GM18870 (cell line): ENCODE measurements around the gene EEF1AKMT4.

Experiments
- ATAC-seq: cut with Tn5 transposase; IDR thresholded peaks from one replicate; pipeline ENCODE4 v1.9.1; 2021; ENCODE audit warnings: moderate library complexity; ENCODE audit not compliant: unreplicated experiment

The EEF1AKMT4 gene

GRCh38 chr3:184249412-184250166 lies at the start of gene EEF1AKMT4:
TSS of gene EEF1AKMT4 (plus strand) at chr3:184249672. CDS start at chr3:184249695, 23 bp downstream.
- peak; percentile 79 for ATAC-seq

GRCh38 chr3:184200825-184201224 lies 48.6 kb upstream of the EEF1AKMT4 start:
- no peak for ATAC-seq

DNA sequence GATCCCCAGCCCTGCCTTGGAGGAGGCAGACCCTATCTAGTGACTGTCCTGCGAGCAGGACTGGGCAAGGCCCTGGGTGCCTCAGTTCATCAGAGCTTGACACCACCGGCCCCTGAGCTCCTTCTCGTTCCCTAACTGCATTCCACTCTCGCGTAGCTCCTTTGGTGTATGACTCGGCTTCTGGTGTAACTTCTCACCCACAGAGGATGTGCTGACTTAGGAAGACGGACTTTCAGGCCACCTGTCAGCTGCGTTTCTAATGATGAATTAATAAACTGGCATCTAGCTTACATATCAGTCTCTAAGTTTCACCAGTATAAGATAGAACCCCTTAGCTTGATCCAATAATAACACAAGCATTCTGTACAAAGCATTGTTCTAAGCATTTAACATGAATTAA lies 45.9 kb upstream of the EEF1AKMT4 start:
- no peak for ATAC-seq

- no peak for ATAC-seq
Observed at GRCh38 chr3:184209146-184209923, 40.1 kb upstream of the EEF1AKMT4 start.

GRCh38 chr3:184211297-184211696 lies 38.2 kb upstream of the EEF1AKMT4 start:
- ATAC-seq: no peak

DNA sequence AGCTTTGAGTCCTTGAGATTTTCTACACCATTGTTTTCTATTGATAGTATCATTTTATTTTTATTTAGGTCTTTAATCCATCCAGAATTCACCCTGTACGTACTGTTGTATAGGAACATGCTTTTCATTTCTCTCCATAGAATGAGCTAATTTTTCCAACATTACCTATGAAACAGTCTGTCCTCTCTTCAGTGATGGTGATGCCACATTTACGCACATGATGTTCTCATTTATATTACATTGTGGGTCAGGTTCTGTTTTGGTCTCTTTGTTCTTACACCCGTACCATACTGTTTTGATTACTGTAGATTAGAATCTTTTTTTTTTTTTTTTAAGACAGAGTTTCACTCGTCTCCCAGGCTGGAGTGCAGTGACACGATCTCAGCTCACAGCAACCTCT lies 37.8 kb upstream of the EEF1AKMT4 start:
- no peak for ATAC-seq

DNA sequence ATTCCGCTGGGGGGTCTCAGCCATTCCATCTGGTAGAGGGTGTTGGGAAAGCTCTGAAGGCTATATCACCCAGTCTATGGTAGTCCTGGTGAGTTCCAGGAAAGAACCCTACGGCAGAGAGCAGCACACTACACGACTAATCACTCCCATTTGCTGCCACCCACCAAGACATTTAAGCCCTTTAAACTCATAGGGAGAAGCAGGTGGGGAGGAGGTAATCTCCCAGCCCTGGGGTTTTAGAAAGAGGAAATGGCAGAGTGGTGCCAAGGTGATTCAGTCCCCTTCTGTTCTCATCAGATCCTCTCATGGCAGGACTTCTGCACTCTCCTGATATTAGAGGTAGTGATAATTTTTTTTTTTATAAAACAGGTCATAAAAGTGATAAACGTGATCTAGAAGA lies 30.7 kb upstream of the EEF1AKMT4 start:
- no peak for ATAC-seq

DNA sequence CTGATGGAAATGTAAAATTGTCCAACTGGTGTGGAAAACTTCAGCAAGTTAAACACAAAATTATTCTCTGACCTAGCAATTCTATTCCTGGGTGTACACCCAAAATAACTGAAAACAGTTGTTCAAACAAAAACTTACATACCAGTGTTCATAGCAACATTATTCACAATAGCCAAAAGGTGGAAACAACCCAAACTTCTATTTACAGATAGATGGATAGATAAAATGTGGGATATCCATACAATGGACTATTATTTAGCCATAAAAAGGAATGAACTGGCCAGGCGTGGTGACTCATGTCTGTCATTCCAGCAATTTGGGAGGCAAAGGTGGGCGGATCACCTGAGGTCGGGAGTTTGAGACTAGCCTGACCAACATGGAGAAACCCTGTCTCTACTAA lies 27.0 kb upstream of the EEF1AKMT4 start:
- ATAC-seq: no peak

- ATAC-seq: no peak
Observed at GRCh38 chr3:184223946-184224345, 25.5 kb upstream of the EEF1AKMT4 start.

DNA sequence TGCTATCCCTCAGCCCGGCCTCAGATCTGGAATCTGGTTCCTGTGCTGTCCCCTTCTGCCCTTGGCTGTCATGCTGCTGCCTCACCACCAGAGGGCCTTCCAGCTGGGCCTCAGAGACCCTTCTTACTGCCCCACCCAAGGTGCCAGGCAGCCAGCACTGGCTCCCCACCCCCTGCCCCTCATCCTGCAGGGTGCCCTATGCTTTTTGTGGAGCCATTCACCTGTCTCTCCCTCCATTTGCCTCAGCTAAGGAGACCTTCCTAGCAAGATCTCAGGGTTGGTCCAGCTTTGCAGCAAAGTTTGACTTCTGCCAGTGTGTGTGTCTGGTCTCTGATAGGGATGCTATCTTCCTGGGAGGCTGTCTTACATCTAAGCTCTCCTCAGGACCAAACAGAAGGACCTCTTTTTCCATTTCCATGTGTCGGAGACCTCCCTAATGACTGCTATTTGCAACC lies 22.0 kb upstream of the EEF1AKMT4 start:
- no peak for ATAC-seq

DNA sequence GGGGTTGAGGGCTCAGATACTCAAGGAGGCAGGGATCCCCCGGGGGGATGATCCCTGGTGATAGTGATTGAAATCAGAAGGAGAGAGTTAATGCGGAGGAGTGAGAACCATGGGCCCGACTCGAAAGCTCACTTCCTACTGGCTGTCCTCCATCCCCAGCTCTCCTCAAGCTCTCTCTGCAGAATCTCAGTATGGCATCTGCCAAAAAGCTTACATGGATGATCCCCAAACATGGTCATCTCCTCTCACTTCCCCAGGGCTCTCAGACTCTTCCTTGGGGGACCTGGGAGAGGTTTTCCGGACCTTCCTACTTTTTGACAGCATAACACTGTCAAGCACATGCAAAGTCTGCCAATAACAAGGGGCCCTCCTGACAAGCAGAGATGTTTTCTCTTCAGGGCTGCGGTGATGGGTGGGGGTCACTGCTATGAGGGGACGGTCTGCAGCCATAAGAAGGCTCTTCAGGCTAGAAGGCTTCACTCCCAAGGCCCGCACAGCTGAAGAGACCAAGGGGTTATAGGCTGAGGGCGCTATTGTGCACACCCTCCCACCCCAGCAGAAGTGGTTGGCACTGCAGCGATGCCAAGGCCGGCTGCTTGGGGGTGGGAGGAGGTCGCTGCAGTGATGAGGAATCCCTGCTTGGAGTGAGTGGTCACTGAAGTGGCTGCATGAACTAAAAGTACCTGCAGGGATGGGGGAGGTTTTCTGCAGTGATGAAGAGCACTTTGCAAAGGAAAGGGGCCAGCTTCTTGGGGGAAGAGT lies 20.9 kb upstream of the EEF1AKMT4 start:
- ATAC-seq: no peak

DNA sequence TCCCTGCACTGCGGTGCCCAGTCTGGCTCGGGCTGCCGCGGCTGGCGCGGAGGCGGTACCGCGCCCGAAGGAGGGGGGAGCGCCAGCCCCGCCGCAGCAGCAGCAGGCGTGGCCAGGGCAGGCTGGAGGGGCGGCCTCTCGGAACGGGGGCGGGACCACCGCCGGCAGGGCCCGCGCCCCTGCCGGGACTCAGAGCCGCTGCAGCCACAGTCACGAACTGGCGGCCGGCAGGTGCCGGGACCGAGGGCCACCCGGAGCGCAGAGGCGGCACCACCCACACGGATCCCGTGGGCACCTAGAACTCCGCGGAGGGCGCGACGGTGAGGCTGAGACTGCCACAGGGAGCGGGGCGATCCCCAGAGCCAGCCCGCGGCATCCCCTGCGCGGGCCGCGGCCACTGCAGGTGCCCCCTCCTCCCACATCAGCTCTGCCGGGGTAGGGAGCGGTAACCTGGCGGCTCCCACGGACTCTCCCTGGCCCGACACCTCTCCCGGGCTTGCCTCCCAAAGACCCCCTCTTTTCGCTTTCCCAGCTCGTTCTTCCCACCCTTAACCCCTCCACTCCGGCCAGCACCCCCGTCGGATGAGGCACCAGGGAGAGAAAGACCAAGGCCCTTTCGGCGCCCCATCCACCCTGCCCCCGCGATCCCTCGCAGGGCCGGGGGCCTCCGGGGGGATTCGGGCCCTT lies 19.9 kb upstream of the EEF1AKMT4 start, which contains the start of gene VWA5B2:
Gene VWA5B2, plus strand, starts transcription at position 192 of the 687 bp plus-strand sequence. CDS start 944 bp downstream, outside the sequence.
- ATAC-seq: no peak

DNA sequence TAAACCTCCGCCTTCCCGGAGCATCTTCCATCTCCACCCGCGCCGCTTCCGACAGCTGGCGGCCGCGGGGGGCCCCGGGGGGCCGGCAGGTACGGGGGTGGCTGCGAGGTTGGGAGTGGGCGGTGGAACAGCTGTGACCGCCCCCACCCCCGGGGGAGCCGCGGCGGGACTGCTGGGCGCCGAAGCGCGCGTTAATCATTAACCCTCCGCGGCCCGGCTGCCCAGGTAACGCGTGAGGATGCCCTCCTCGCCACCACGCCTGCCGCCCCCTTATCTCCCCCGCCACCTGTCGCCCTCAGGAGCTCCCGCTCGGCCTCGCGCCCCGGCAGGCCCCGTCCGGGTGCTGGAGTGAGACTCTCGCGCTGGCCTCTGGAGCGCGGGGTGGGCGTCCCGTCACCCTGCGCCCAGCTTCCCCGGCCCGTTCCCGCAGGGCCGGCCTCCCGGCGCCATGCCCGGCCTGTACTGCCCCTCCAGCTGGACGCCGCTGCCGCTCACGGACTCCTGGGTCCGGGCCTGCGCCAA lies 19.3 kb upstream of the EEF1AKMT4 start:
- ATAC-seq: no peak

GRCh38 chr3:184230603-184231528 lies 18.6 kb upstream of the EEF1AKMT4 start:
- no peak for ATAC-seq

- no peak for ATAC-seq
Observed at GRCh38 chr3:184231671-184232070, 17.8 kb upstream of the EEF1AKMT4 start.

- ATAC-seq: no peak
Observed at GRCh38 chr3:184233127-184233843, 16.2 kb upstream of the EEF1AKMT4 start.

GRCh38 chr3:184234224-184234623 lies 15.2 kb upstream of the EEF1AKMT4 start:
- no peak for ATAC-seq

GRCh38 chr3:184234671-184235380 lies 14.6 kb upstream of the EEF1AKMT4 start:
- no peak for ATAC-seq
